NCI-H2171 treated with DMSO at 0.1 percent for 48 hours (cell line): ENCODE data around the gene SNAP47.
A peak's percentile ranks its signal among the peaks of the same experiment; 100 is the strongest.

Source experiments
- DNase-seq: peaks from one replicate; lab custom pipeline; 2025; lab: John Stamatoyannopoulos, UW

SNAP47 gene

GRCh38 chr1:227785805-227786671, 50.8 kb downstream of the SNAP47 start:
- no peak for DNase-seq

- no peak for DNase-seq
Measured at GRCh38 chr1:227786673-227787512, 51.7 kb downstream of the SNAP47 start.

GRCh38 chr1:227787513-227788270, 52.5 kb downstream of the SNAP47 start:
- DNase-seq: peak; percentile 95

- peak; percentile 88 for DNase-seq
Measured at GRCh38 chr1:227788271-227789083, 53.2 kb downstream of the SNAP47 start.

- no peak for DNase-seq
Measured at GRCh38 chr1:227789084-227790033, 54.1 kb downstream of the SNAP47 start.

- DNase-seq: no peak
Measured at GRCh38 chr1:227790034-227790400, 54.8 kb downstream of the SNAP47 start.

GRCh38 chr1:227790868-227791267, 55.6 kb downstream of the SNAP47 start:
- no peak for DNase-seq

- no peak for DNase-seq
Measured at GRCh38 chr1:227791425-227792143, 56.3 kb downstream of the SNAP47 start.

- DNase-seq: no peak
Measured at GRCh38 chr1:227792216-227793078, 57.2 kb downstream of the SNAP47 start.

GRCh38 chr1:227793079-227793947, 58.1 kb downstream of the SNAP47 start:
- no peak for DNase-seq

GRCh38 chr1:227793948-227794816, 58.9 kb downstream of the SNAP47 start:
- DNase-seq: peak; percentile 81

GRCh38 chr1:227794817-227795192, 59.6 kb downstream of the SNAP47 start:
- no peak for DNase-seq

- DNase-seq: no peak
Measured at GRCh38 chr1:227795732-227796131, 60.5 kb downstream of the SNAP47 start.

- DNase-seq: no peak
Measured at GRCh38 chr1:227796359-227796915, 61.2 kb downstream of the SNAP47 start.

- no peak for DNase-seq
Measured at GRCh38 chr1:227797144-227797543, 61.9 kb downstream of the SNAP47 start.

- DNase-seq: no peak
Measured at GRCh38 chr1:227797625-227798024, 62.4 kb downstream of the SNAP47 start.
